ENCODE results near the gene AKNA. TPM values are rescaled to one million over a fixed set of nuclear protein-coding genes. Genes with fewer than 3 reads are reported as not detected.

The AKNA gene
- total and polyA plus RNA-seq, 2 experiments from 2014 or later = 6.6 to 13.8 TPM

GRCh38 chr9:114312513-114312875, 75.3 kb downstream of the AKNA start:
- no peaks in the 10 kb centered on the region for H3K36me3 ChIP-seq (replicated peaks; ENCODE audit: insufficient read depth, low read depth)
- H3K27ac ChIP-seq = no peak overlapping the region
- TF ChIP-seq EZH2 (IDR thresholded peaks at IDR 0.05; ENCODE audit: borderline replicate concordance) (no peak), EZH2phosphoT487 (IDR thresholded peaks at IDR 0.05; ENCODE audit: low read depth, severe bottlenecking, unreplicated experiment) (no peak)
- TF ChIP-seq, protein P1, sequence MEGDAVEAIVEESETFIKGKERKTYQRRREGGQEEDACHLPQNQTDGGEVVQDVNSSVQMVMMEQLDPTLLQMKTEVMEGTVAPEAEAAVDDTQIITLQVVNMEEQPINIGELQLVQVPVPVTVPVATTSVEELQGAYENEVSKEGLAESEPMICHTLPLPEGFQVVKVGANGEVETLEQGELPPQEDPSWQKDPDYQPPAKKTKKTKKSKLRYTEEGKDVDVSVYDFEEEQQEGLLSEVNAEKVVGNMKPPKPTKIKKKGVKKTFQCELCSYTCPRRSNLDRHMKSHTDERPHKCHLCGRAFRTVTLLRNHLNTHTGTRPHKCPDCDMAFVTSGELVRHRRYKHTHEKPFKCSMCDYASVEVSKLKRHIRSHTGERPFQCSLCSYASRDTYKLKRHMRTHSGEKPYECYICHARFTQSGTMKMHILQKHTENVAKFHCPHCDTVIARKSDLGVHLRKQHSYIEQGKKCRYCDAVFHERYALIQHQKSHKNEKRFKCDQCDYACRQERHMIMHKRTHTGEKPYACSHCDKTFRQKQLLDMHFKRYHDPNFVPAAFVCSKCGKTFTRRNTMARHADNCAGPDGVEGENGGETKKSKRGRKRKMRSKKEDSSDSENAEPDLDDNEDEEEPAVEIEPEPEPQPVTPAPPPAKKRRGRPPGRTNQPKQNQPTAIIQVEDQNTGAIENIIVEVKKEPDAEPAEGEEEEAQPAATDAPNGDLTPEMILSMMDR (IDR thresholded peaks at IDR 0.05; ENCODE audit: poor library complexity) = no peak
- no peaks in the 10 kb centered on the region for H3K79me2 ChIP-seq
- H3K4me2 ChIP-seq = no peak overlapping the region
- H3K4me1 ChIP-seq (ENCODE audit: insufficient read depth) = no peaks in the 10 kb centered on the region
- no peaks in the 10 kb centered on the region for H3K9me3 ChIP-seq (ENCODE audit: low read depth)
- no peak for DNase-seq (ENCODE audit: low spot score)
- H3K4me3 ChIP-seq = no peak overlapping the region
- no peaks in the 10 kb centered on the region for H4K20me1 ChIP-seq (ENCODE audit: insufficient read depth, poor library complexity, severe bottlenecking)
- H3K27me3 ChIP-seq = no peaks in the 10 kb centered on the region
- H2AFZ ChIP-seq = no peak overlapping the region
- 88% methylated on average over 8 of the region's 8 CpGs for WGBS (ENCODE audit: low lambda C conversion rate, missing lambda C conversion rate)
- no peaks in the 10 kb centered on the region for H3K9me2 ChIP-seq (replicated peaks; ENCODE audit: insufficient read depth)

GRCh38 chr9:114311571-114312512, 75.9 kb downstream of the AKNA start:
- no peak for DNase-seq (ENCODE audit: low spot score)
- WGBS (ENCODE audit: low lambda C conversion rate, missing lambda C conversion rate) = 96% methylated on average over 28 of the region's 28 CpGs
- Histone ChIP-seq H3K9me3 (ENCODE audit: low read depth) (no peaks in the 10 kb centered on the region), H3K36me3 (replicated peaks; ENCODE audit: insufficient read depth, low read depth) (no peaks in the 10 kb centered on the region), H3K27me3 (no peaks in the 10 kb centered on the region), H3K27ac (no peak overlapping the region), H3K4me3 (no peak overlapping the region), H3K9me2 (replicated peaks; ENCODE audit: insufficient read depth) (no peaks in the 10 kb centered on the region), H3K4me2 (no peak overlapping the region), H4K20me1 (ENCODE audit: insufficient read depth, poor library complexity, severe bottlenecking) (no peaks in the 10 kb centered on the region), H2AFZ (no peak overlapping the region), H3K79me2 (no peaks in the 10 kb centered on the region), H3K4me1 (ENCODE audit: insufficient read depth) (no peaks in the 10 kb centered on the region)
- TF ChIP-seq EZH2 (IDR thresholded peaks at IDR 0.05; ENCODE audit: borderline replicate concordance) = no peak
- TF ChIP-seq EZH2phosphoT487 (IDR thresholded peaks at IDR 0.05; ENCODE audit: low read depth, severe bottlenecking, unreplicated experiment) = no peak
- TF ChIP-seq, protein P1 (IDR thresholded peaks at IDR 0.05; ENCODE audit: poor library complexity) = no peak

DNA sequence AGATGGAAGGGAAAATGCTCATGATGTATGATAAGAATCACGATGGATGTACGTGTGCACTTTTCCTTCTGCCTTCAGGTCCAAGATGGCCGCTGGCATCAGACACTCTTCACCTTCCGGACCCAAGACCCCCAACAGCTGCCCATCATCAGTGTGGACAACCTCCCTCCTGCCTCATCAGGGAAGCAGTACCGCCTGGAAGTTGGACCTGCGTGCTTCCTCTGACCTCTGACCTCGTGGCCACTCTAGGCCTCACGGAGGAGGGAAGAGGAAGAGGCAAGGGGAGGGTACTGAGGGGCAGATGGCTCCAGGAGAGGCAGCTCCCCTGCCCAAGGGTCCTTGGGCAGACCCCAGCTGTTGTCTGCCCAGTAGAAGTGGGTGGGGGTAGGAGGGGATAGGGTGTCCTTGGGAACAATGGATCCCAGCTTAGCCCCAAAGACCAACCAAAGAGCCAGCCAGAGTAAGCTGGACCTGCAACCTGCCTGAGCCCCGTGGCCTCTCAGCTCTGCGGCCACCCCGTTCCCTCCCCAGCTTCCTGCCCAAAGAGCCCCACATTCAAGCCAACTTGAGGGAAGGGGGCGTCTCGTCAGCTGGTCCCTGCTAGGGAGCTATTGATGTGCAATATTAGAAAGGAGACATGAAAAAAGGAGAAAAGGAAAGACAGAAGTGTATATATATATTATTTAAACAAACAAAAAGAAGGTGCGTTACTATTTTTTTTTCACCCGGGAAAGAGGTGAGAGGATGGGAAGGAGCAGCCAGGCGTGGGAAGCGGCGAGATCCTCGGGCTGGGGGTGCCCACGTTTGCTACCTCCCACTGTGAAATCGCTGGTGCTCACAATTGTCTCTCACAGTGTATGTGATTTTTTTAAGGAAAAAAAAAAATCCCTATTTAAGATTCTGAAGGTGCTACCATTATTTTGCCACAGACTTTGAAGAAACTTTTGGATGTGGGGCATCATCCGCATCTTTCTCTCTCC, 77.0 kb downstream of the AKNA start:
- DNase-seq (ENCODE audit: low spot score) = no peak
- Histone ChIP-seq H4K20me1 (ENCODE audit: insufficient read depth, poor library complexity, severe bottlenecking) (no peaks in the 10 kb centered on the region), H3K27ac (no peak overlapping the region), H3K4me1 (ENCODE audit: insufficient read depth) (no peaks in the 10 kb centered on the region), H3K36me3 (replicated peaks; ENCODE audit: insufficient read depth, low read depth) (no peaks in the 10 kb centered on the region), H3K9me2 (replicated peaks; ENCODE audit: insufficient read depth) (no peaks in the 10 kb centered on the region), H3K4me3 (no peak overlapping the region), H3K27me3 (no peaks in the 10 kb centered on the region), H3K79me2 (no peaks in the 10 kb centered on the region), H2AFZ (no peak overlapping the region), H3K4me2 (no peak overlapping the region), H3K9me3 (ENCODE audit: low read depth) (no peaks in the 10 kb centered on the region)
- TF ChIP-seq, protein P1 (IDR thresholded peaks at IDR 0.05; ENCODE audit: poor library complexity) = no peak
- TF ChIP-seq EZH2phosphoT487 (IDR thresholded peaks at IDR 0.05; ENCODE audit: low read depth, severe bottlenecking, unreplicated experiment) (no peak), EZH2 (IDR thresholded peaks at IDR 0.05; ENCODE audit: borderline replicate concordance) (no peak)
- 92% methylated on average over 22 of the region's 22 CpGs for WGBS (ENCODE audit: low lambda C conversion rate, missing lambda C conversion rate)

Measured in hepatocyte (in vitro differentiated cells).